GM21526 (cell line): Measurements from ENCODE around the gene EPSTI1.

Experiments
- ATAC-seq: cut with Tn5 transposase; IDR thresholded peaks from one replicate; pipeline ENCODE4 v1.9.1; 2021; ENCODE audit warnings: moderate library complexity; ENCODE audit not compliant: unreplicated experiment, low FRiP score

The EPSTI1 gene

DNA sequence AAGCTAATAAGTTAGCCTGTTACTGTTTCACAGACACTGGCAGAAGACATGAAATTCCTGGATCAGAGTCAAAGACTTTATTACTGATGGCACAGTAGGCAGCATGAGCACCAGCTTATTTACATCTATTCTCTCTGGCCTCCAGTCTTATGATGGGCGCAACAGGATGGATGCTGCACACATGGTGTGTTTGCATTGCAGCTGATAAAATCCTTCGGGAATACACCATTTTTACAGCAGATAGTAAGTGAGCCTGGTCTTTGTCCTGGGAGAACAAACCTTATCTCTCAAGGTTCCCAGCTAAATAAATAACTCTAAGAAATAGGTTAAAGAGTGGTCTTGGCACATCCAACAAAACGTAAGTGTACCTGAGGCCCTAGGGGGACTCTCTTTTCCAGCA, 16.0 kb downstream of the EPSTI1 start:
- no peak for ATAC-seq

DNA sequence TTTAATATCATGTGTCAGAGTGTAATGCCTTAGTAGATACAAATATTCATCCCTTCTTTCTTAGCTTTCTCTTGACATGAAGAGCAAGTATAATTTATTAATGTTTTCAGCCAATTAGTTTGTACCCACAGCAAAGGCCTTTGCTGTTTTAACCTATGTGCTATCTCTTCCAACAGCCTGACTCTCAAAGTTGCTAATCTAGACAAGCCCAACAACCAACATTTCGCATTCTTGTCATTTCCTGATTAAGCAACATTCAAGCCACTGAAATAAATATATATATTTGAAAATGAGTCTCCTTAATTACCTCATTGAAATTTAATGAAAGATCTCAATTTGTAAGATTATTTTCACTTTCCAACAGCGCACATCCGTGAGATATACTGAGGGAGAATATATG, 18.5 kb downstream of the EPSTI1 start:
- no peak for ATAC-seq

GRCh38 chr13:42971691-42972347, 20.2 kb downstream of the EPSTI1 start:
- no peak for ATAC-seq

GRCh38 chr13:42970824-42971690, 21.0 kb downstream of the EPSTI1 start:
- peak; percentile 66 for ATAC-seq

- no peak for ATAC-seq
Observed at GRCh38 chr13:42969565-42970172, 22.4 kb downstream of the EPSTI1 start.

DNA sequence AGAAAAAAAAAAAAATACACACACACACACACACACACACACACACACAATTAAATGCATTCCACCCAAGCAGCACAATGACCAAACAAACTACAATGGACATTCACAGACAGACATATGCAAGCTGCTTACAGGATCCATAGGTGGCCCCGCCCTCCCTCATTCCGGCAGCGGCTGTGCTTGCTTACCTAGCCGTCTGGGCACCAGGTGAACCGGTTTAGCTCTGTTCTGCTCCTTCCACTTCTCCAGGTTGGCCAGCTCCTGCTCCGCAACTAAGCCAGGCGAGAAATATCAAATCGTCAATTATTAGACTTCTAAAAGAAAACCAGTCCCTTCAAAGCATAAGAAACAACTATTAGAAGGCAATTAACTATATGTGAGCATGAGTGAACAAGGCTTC, 23.1 kb downstream of the EPSTI1 start:
- no peak for ATAC-seq

DNA sequence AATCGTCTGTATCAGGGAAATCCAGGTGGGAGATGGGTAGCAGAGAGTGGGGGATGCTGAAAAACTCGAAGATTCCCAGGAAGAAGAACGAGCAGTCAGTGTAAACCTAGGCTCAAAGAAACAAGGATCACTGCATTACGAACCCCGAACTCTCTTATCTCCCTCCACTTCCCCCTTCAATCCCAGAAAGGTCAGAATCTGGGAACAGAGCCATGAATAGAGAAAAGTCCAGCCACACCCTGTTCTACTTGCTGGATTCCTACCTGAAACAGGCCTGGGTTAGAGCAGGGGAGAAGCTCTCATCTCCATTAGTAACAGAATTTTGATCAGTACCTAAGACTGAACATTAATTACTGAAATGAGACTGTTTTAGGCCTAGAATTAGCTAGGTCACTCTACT, 24.4 kb downstream of the EPSTI1 start:
- ATAC-seq = no peak

DNA sequence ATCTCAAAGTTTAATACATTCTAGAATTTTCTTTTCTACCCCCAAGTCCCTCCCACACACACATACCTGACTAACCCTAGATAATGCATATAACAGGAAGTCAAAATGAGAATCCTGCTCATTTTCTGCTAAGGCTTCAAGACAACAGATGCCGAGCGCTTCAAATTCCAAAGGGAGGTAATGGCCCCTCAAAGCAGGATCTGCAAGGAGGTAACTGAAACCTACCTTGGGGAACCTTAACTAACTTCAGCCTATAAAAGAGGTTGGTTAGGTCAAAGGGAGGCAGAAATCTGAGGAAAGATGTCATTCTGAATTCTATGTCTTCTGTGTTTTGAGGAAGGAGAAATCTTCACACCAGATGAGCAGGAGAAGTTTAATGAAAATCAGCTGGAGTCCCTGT, 26.8 kb downstream of the EPSTI1 start:
- no peak for ATAC-seq

DNA sequence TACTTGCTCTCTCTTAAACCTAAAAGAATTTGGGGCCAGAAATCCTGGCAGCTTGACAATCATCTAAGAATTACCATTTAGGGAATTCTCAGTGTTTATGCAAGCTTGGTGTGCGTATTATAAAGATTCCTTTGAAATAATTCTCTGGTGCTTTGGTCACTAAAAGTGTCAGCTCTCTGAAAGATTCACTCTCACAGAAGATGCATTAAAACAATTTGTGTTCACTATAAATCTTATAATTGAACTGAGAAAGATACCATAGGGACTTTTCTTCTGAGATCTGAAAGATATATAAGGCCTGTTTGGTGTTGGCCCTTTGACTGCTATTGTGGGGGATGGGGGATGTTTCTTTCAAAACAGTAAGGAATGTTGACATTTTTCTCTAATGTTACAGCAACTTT, 27.3 kb downstream of the EPSTI1 start:
- no peak for ATAC-seq

- ATAC-seq = no peak
Observed at GRCh38 chr13:42959615-42960014, 32.4 kb downstream of the EPSTI1 start.

- no peak for ATAC-seq
Observed at GRCh38 chr13:42957881-42958280, 34.2 kb downstream of the EPSTI1 start.

GRCh38 chr13:42950181-42950580, 41.9 kb downstream of the EPSTI1 start:
- no peak for ATAC-seq

- ATAC-seq = no peak
Observed at GRCh38 chr13:42947925-42948324, 44.1 kb downstream of the EPSTI1 start.

GRCh38 chr13:42946927-42947326, 45.1 kb downstream of the EPSTI1 start:
- ATAC-seq = no peak

DNA sequence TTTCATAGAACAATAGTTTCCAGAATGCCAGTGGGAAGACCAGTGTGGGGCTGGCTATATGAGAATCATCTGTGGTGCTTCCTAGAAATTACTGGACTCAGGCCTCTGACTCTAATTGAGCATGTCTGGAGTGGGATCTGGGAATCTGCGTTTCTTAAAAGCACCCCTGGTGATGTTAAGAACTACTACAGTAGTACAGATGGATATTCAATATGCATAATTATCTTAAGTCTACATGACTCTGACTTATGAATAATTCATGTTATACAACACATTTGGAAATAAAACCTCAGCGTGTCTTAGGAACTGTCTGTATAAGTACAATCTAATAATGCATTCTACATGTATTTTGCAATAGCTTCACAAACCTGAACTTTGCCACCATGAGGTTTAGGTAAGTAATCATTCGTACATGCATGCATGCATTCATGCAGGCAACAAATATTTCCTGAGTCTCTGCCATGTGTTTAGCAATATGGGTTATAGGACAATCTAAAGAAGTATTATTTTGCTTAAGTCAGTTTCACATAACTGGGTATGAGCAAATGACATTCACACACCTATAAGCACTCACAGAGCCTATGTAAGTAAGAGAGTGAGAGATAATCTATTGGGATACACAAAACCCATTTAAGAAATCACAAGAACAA, 62.0 kb downstream of the EPSTI1 start:
- no peak for ATAC-seq

- ATAC-seq = no peak
Observed at GRCh38 chr13:42926555-42926954, 65.5 kb downstream of the EPSTI1 start.

DNA sequence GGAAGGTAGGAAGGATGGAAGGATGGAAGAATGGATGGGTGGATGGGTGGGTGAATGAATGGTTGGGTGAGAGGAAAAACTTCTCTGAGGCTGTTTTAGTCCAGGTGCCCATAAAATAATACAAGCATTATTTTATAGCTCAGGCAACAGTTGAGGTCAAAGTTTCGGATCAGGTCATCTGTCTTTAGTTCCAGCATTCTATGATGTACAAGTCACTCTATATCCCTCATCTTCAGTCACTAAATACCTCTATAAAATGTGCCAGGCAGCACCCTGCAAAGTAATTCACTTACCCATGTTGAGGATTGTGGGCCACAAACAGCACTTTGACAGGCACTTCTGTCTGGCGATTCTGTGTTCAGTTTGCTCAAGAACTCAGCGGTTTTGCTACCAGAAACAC, 66.0 kb downstream of the EPSTI1 start:
- ATAC-seq = no peak

DNA sequence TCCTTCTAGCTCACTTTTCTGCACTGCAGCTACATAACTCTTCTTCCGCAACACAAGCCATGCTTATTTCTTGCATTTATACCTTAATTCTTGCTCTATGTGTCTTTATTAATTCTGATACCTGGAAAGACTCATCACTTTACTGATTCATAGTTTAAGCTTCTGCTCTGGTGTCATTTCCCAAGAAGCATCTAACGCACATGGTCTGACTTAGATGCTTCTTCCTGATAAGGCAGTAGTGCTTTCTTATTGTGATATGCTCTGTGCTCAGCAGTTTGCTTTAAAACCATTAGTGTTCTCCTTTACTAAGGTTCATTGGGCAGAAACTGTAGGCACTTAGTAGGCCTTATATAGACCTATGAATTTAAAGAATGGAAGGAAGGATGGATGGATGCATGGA, 66.4 kb downstream of the EPSTI1 start:
- no peak for ATAC-seq

DNA sequence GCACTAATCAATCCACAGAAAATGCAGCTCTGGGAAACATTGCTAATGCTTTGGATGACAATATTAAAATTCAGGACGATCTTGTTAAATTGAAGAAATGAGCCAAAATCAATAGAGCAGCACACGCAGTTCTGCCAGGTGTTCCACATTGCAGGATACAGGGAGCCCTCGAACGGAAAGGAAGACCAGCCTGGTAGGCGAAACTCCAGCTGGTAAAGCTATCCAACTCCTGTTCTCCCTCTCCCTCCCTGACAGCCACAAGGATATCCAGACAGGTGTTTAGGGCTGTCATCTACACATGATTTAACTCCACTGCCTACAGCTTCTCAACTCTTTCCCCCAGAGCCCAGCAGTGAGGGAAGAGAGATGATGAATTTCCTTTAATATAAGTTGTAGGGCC, 67.7 kb downstream of the EPSTI1 start:
- ATAC-seq = no peak

DNA sequence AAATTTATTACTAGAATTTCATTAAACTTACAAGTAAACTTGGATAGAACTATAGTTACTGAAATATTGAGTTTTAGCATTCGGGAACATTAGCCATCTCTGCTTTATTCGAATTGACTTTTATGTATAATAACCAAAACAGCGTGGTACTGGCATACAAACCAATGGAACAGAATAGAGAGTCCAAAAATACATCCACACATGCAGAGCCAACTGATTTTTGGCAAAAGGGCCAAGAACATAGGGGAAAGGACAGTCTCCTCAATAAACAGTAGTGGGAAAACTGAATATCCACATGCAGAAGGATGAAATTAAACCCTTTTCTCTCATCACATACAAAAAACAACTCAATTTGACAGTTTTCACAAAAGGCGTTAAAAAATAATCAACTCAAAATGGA, 84.3 kb downstream of the EPSTI1 start:
- no peak for ATAC-seq

DNA sequence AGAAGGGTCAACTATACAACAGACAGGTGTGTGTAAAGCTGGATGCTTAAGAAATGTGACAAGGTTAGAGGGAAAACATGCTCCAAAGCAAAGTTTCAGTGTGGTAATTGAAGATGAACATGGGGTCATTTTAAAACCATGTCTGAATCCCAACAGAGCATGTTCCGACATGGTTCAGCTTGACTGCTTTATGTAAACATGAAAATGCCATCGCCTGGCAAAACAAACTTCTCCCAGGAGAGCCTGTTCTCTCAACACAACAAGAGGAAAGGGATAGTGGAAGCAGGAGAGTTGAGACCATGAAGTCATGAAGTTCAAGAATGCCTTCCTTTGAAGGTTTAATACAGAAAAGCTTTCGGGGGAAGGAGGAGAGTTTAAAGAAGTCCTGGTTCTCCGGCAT, 85.8 kb downstream of the EPSTI1 start:
- ATAC-seq = no peak
